Fibroblast of lung (primary cell): ENCODE measurements around the gene R3HDM4.

Experiments
- EZH2 ChIP-seq: IDR thresholded peaks from 2 replicates; pipeline ENCODE4 v1.5.1; 2012; ENCODE audit warnings: low read length, control low read depth, mild to moderate bottlenecking; ENCODE audit errors: missing control alignments
- TF ChIP-seq, protein P1 (sequence below), 2 donors: IDR thresholded peaks in 1 of 2; conservative IDR thresholded peaks in 1 of 2; 1 replicate in 1 of 2; 2 replicates in 1 of 2; pipeline ENCODE4 v1.5.1; 2011 to 2012; ENCODE audit warnings: low read length in 2 of 2, control low read depth in 1 of 2, inconsistent platforms in 1 of 2, low read depth in 1 of 2, mild to moderate bottlenecking in 1 of 2

DNA sequence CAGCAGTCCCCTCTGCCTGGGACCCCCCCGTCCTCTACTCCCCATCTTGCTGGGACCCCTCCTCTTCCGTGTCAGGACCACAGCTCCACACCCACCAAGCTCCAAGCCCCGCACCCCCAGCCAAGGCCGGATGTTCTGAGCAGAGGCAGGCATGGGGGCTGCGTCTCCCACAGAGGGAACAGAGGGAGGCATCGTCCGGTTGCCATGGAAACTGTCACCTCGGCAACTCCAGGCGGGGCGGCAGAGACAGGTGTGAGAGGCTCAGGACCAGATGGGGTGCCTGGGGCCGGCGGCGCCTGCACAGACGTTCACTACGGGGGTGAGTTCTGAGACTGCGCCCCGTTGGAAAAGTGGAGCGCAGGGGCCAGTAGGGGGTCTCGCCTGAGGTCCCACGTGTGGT is 14.4 kb downstream of the R3HDM4 start:
- TF ChIP-seq, protein P1, sequence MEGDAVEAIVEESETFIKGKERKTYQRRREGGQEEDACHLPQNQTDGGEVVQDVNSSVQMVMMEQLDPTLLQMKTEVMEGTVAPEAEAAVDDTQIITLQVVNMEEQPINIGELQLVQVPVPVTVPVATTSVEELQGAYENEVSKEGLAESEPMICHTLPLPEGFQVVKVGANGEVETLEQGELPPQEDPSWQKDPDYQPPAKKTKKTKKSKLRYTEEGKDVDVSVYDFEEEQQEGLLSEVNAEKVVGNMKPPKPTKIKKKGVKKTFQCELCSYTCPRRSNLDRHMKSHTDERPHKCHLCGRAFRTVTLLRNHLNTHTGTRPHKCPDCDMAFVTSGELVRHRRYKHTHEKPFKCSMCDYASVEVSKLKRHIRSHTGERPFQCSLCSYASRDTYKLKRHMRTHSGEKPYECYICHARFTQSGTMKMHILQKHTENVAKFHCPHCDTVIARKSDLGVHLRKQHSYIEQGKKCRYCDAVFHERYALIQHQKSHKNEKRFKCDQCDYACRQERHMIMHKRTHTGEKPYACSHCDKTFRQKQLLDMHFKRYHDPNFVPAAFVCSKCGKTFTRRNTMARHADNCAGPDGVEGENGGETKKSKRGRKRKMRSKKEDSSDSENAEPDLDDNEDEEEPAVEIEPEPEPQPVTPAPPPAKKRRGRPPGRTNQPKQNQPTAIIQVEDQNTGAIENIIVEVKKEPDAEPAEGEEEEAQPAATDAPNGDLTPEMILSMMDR (conservative IDR thresholded peaks at IDR 0.05 in 1 of 2, IDR thresholded peaks at IDR 0.05 in 1 of 2; ENCODE audit: low read depth in 1 of 2, low read length in 2 of 2): no peak
- no peak for TF ChIP-seq EZH2
